Endometrium (tissue), 2 donors: ENCODE data around the gene OR6B1.
"Not testable (repeated sequence)": the region's sequence is repeated elsewhere in the genome, so short reads cannot be mapped to it uniquely, and the experiment has no call there.

Source experiments
- FAIRE-seq: peaks from 2 replicates; lab custom pipeline; 2012; peaks lifted over from hg19 to GRCh38; lab: Jason Lieb, UNC
- donor health status: control.
- donor health status: control.

The OR6B1 gene

DNA sequence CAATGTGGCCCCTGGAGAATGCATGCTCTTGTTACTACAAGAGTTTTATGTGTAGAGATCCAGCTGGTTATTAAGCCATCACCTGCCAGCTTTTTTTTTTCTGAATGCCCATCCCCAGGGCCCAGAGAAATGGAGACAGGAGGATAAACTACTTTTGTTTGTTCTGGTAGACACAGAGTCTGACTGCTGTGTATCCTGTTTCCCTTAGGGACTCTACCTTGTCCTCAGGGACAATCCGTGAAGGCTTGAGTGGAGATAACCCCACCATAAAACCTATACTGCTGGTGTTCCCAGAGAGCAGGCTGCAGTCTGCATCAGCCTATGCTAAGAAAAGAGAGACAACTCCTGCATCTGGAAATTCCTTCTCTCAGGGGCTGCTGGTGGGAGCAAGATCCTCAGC lies 48.5 kb downstream of the OR6B1 start, which contains the start of gene OR2A5:
OR2A5 (plus strand) TSS at position 301 of the 400 bp plus-strand sequence. CDS start 1,454 bp downstream, outside the sequence.
- no peak for FAIRE-seq

GRCh38 chr7:144049491-144049890 lies 49.4 kb downstream of the OR6B1 start:
- FAIRE-seq, result no peak

- FAIRE-seq, result no peak
Measured at GRCh38 chr7:144050093-144050492, 50.0 kb downstream of the OR6B1 start.

GRCh38 chr7:144050884-144051283 lies 50.8 kb downstream of the OR6B1 start:
- FAIRE-seq, result not testable (repeated sequence)

DNA sequence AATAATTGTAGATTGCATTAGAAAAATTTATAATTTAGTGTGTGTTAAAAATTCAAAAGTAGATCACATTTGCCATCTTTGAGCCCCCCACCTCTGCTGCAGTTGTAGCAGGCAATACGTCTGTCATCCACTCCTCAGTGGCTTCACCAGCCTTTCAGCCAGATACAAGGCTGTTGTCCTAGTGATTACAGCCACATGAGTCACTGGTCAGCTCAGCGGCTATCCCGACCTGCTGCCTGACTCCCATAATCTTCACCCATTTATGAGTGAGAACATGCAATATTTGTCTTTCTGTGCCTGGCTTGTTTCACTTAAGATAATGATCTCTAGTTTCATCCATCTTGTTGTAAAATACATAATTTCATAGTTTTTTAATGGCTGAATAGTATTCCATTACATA lies 57.8 kb downstream of the OR6B1 start:
- FAIRE-seq, result no peak
